K562 (cell line): ENCODE measurements around the gene RPS27. TPM values are rescaled to one million over a fixed set of nuclear protein-coding genes. Genes with fewer than 3 reads are reported as not detected.
A peak's percentile ranks its signal among the peaks of the same experiment; 100 is the strongest.

ENCODE experiments used
- BHLHE40 ChIP-seq: IDR thresholded peaks from 2 replicates; pipeline ENCODE4 v1.6.1; 2011; ENCODE audit warnings: low read length, improper control_type of control experiment
- BRD4 ChIP-seq: fragments of 200-600 bp; sonication (generic); IDR thresholded peaks from 2 replicates; pipeline ENCODE4 v1.6.1; 2017; ENCODE audit warnings: inconsistent platforms
- CBX1 ChIP-seq: sonication (generic); IDR thresholded peaks from 2 replicates; pipeline ENCODE4 v1.6.1; 2016; ENCODE audit warnings: antibody characterized with exemption, low read depth, mild to moderate bottlenecking
- CBX2 ChIP-seq: fragments of 200-600 bp; sonication (generic); IDR thresholded peaks from one replicate; pipeline ENCODE4 v1.6.1; 2012; ENCODE audit warnings: mild to moderate bottlenecking, low read length, inconsistent platforms; ENCODE audit not compliant: insufficient read depth, poor library complexity, severe bottlenecking
- CBX5 ChIP-seq: IDR thresholded peaks from 2 replicates; pipeline ENCODE4 v1.6.1; 2014; ENCODE audit warnings: low read depth, borderline replicate concordance
- CHD2 ChIP-seq: IDR thresholded peaks from 2 replicates; pipeline ENCODE4 v1.6.1; 2011; ENCODE audit warnings: low read depth, low read length
- E2F3 ChIP-seq: fragments of 250-450 bp; sonication (Bioruptor Pico); IDR thresholded peaks from 2 replicates; pipeline ENCODE4 v1.4.0; 2020; ENCODE audit warnings: mild to moderate bottlenecking
- FIP1L1 ChIP-seq: fragments of 200-400 bp; formaldehyde crosslinking; IDR thresholded peaks from 2 replicates; pipeline ENCODE4 v1.6.1; 2018; ENCODE audit warnings: mild to moderate bottlenecking, low read depth, low read length; ENCODE audit not compliant: poor library complexity, severe bottlenecking
- GATA2 ChIP-seq: sonication (generic); formaldehyde crosslinking; IDR thresholded peaks from 2 replicates; pipeline ENCODE4 v1.4.0; 2020; ENCODE audit warnings: mild to moderate bottlenecking, missing genetic modification reagents
- HDAC8 ChIP-seq: fragments of 450-650 bp; IDR thresholded peaks from 2 replicates; pipeline ENCODE4 v1.6.1; 2016; ENCODE audit warnings: mild to moderate bottlenecking, missing genetic modification characterization, moderate library complexity, missing compliant biosample characterization
- HOMEZ ChIP-seq: fragments of 250-450 bp; sonication (Bioruptor Pico); IDR thresholded peaks from 2 replicates; pipeline ENCODE4 v1.4.0; 2020; ENCODE audit warnings: mild to moderate bottlenecking, moderate library complexity
- KAT8 ChIP-seq: fragments of 450-650 bp; IDR thresholded peaks from 2 replicates; pipeline ENCODE4 v1.6.1; 2016; ENCODE audit warnings: low read depth, mild to moderate bottlenecking
- KDM2B ChIP-seq: fragments of 250-450 bp; sonication (Bioruptor Pico); IDR thresholded peaks from 2 replicates; pipeline ENCODE4 v1.8.0; 2021; ENCODE audit warnings: mild to moderate bottlenecking, moderate library complexity
- MAFF ChIP-seq: IDR thresholded peaks from 2 replicates; pipeline ENCODE4 v1.6.1; 2012; ENCODE audit warnings: low read length, improper control_type of control experiment
- NFIC ChIP-seq: fragments of 450-650 bp; IDR thresholded peaks from 2 replicates; pipeline ENCODE4 v1.6.1; 2017; ENCODE audit warnings: mild to moderate bottlenecking, inconsistent platforms
- NR2C2 ChIP-seq, 2 experiments: fragments of 200-800 bp in 1 of 2; sonication (Bioruptor generic) in 1 of 2; sonication (generic) in 1 of 2; formaldehyde crosslinking in 1 of 2; IDR thresholded peaks; 2 replicates each; pipeline versions ENCODE4 v1.6.1 to v1.8.0; 2016 to 2022; ENCODE audit warnings: mild to moderate bottlenecking in 1 of 2, missing compliant biosample characterization in 1 of 2, missing genetic modification characterization in 1 of 2, missing genetic modification reagents in 1 of 2
- POLR2A ChIP-seq: fragments of 450-650 bp; conservative IDR thresholded peaks from 2 replicates; pipeline ENCODE4 v1.6.1; 2016
- RFX7 ChIP-seq: fragments of 250-450 bp; sonication (Bioruptor Pico); IDR thresholded peaks from 2 replicates; pipeline ENCODE4 v1.5.1; 2021; ENCODE audit warnings: mild to moderate bottlenecking
- THRA ChIP-seq: fragments of 450-650 bp; IDR thresholded peaks from 2 replicates; pipeline ENCODE4 v1.6.1; 2017; ENCODE audit warnings: mild to moderate bottlenecking, moderate library complexity
- U2AF1 ChIP-seq: fragments of 200-400 bp; formaldehyde crosslinking; optimal IDR thresholded peaks from 2 replicates; pipeline ENCODE3; 2017; ENCODE audit warnings: mild to moderate bottlenecking, low read depth, low read length, moderate library complexity
- ZNF592 ChIP-seq: fragments of 450-650 bp; IDR thresholded peaks from 2 replicates; pipeline ENCODE4 v1.6.1; 2017; ENCODE audit warnings: antibody characterized with exemption, mild to moderate bottlenecking
- polyA plus RNA-seq, 8 experiments: library from polyadenylated mRNA; depleted of rRNA in 4 of 8; stranded (reverse) in 5 of 8; unstranded in 3 of 8; fragments of >200 nt; fragmentation: Nextera tagmentation in 2 of 8; fragmentation: Illumina TruSeq in 1 of 8; extraction: Ambion mirVana in 2 of 8; extraction: Trizol in 1 of 8; gene quantifications; 2 replicates each; pipeline versions ENCODE4 v1.2.1 to v1.2.3, GENCODE V29; 2011 to 2014; ENCODE audit warnings: inconsistent platforms in 1 of 8, missing spikeins in 1 of 8
- total RNA-seq, 7 experiments: library from RNA; depleted of rRNA in 6 of 7; stranded (reverse); fragments of >200 nt in 6 of 7; fragmentation: Illumina TruSeq in 2 of 7; extraction: Trizol in 2 of 7; gene quantifications; 2 replicates each; pipeline versions ENCODE4 v1.2.1 to v1.2.3, GENCODE V29; 2011 to 2021; ENCODE audit warnings: low replicate concordance in 1 of 7

The RPS27 gene
- total and polyA plus RNA-seq, 9 of the 15 experiments (the other 6 are each of a cell fraction or from before 2014, with no cell fraction given), result 2,091 to 9,377 (median 6,706) TPM

- TF ChIP-seq CHD2 (no peak), ZNF592 (peak; percentile 48; the same call in 1 of the 2 replicates), HOMEZ (CRISPR knock-in tag) (no peak), CBX2 (no peak), POLR2A (peak; percentile 41; the same call in 1 of the 2 replicates), BHLHE40 (peak; percentile 78), RFX7 (CRISPR knock-in tag) (no peak), U2AF1 (peak; percentile 45), CBX5 (no peak), MAFF (no peak), HDAC8 (tag) (no peak), FIP1L1 (peak; percentile 78), CBX1 (no peak; the same call in 1 of the 2 replicates), THRA (peak; percentile 91), BRD4 (no peak), KAT8 (no peak), GATA2 (CRISPR knock-in tag) (no peak), KDM2B (CRISPR knock-in tag) (no peak), E2F3 (CRISPR knock-in tag) (no peak), NR2C2 (CRISPR knock-in tag; IDR thresholded peaks at IDR 0.05) (no peak), NR2C2 (tag; IDR thresholded peaks at IDR 0.05) (peak; percentile 95), NFIC (peak; percentile 56)
These were observed 43.8 kb upstream of the RPS27 start, which contains the start of gene DENND4B (continued) for GRCh38 chr1:153946622-153947241.
